CD4-positive, alpha-beta memory T cell (primary cell): ENCODE data around the gene ACACA. TPM values are rescaled to one million over a fixed set of nuclear protein-coding genes. Genes with fewer than 3 reads are reported as not detected.

ENCODE experiments used
- CTCF ChIA-PET: fragments of 350-600 bp; sonication (Branson Sonifier 250); formaldehyde crosslinking; loops from one replicate; lab custom pipeline; 2021; ENCODE audit warnings: inconsistent platforms; ENCODE audit not compliant: partially characterized antibody; lab: Charles Lee
- POLR2A ChIA-PET: fragments of 350-600 bp; sonication (Branson Sonifier 250); formaldehyde crosslinking; loops from one replicate; lab custom pipeline; 2021; ENCODE audit not compliant: partially characterized antibody; lab: Charles Lee
- DNase-seq, 5 donors: peaks; one replicate each; pipeline versions ENCODE4 v3.0.0 to v3.0.0-alpha.2; 2020 to 2022; ENCODE audit warnings: mixed read lengths in 1 of 5
- H3K27ac ChIP-seq: one replicate; pipeline ENCODE4 v1.7.0; 2013; ENCODE audit warnings: low read depth, low read length
- H3K27me3 ChIP-seq: 2 replicates; pipeline ENCODE4 v1.7.0; 2013; ENCODE audit warnings: mild to moderate bottlenecking, low read length, moderate library complexity; ENCODE audit not compliant: insufficient read depth
- H3K36me3 ChIP-seq: 2 replicates; pipeline ENCODE4 v1.7.0; 2013; ENCODE audit warnings: mild to moderate bottlenecking, low read length, moderate library complexity; ENCODE audit not compliant: insufficient read depth
- H3K4me1 ChIP-seq: 2 replicates; pipeline ENCODE4 v1.7.0; 2013; ENCODE audit warnings: mild to moderate bottlenecking, low read length, moderate library complexity; ENCODE audit not compliant: insufficient read depth
- H3K4me3 ChIP-seq, 2 donors: one replicate each; pipeline ENCODE4 v1.7.0; 2013; ENCODE audit warnings: low read length in 2 of 2, mild to moderate bottlenecking in 1 of 2
- H3K9me3 ChIP-seq, 2 donors: one replicate each; pipeline ENCODE4 v1.7.0; 2013; ENCODE audit warnings: low read length in 2 of 2, control low read depth in 1 of 2; ENCODE audit not compliant: control insufficient read depth in 1 of 2
- H3K27ac Mint-ChIP-seq, 7 donors: one replicate each; pipeline ENCODE4 v1.8.0; 2020 to 2021; ENCODE audit warnings: mixed read lengths in 7 of 7, mild to moderate bottlenecking in 6 of 7, inconsistent platforms in 3 of 7, moderate library complexity in 3 of 7
- H3K27me3 Mint-ChIP-seq, 2 donors: one replicate each; pipeline ENCODE4 v1.8.0; 2020 to 2021; ENCODE audit warnings: mixed read lengths in 2 of 2
- H3K36me3 Mint-ChIP-seq, 2 donors: one replicate each; pipeline ENCODE4 v1.8.0; 2020 to 2021; ENCODE audit warnings: mixed read lengths in 2 of 2, inconsistent platforms in 1 of 2, mild to moderate bottlenecking in 1 of 2
- H3K4me1 Mint-ChIP-seq, 4 donors: one replicate each; pipeline ENCODE4 v1.8.0; 2020 to 2021; ENCODE audit warnings: mixed read lengths in 4 of 4, mild to moderate bottlenecking in 1 of 4
- H3K4me3 Mint-ChIP-seq, 8 donors: one replicate each; pipeline ENCODE4 v1.8.0; 2020 to 2021; ENCODE audit warnings: mixed read lengths in 8 of 8, mild to moderate bottlenecking in 7 of 8, moderate library complexity in 6 of 8, inconsistent platforms in 3 of 8
- H3K9me3 Mint-ChIP-seq, 8 donors: one replicate each; pipeline ENCODE4 v1.8.0; 2020 to 2021; ENCODE audit warnings: mixed read lengths in 8 of 8, mild to moderate bottlenecking in 5 of 8, inconsistent platforms in 3 of 8, moderate library complexity in 1 of 8
- intact Hi-C: fragments of 100-400 bp; cut with micrococcal nuclease; formaldehyde crosslinking; loops from one replicate; pipeline ENCODE4 v1.15.1; 2023
- polyA plus RNA-seq, 2 donors: library from polyadenylated mRNA; unstranded; fragments of 300-500 nt; fragmentation: Illumina TruSeq; gene quantifications; one replicate each; pipeline ENCODE4 v1.2.3, GENCODE V29; 2021
- total RNA-seq, 2 experiments: library from RNA; stranded (reverse); gene quantifications; one replicate each; pipeline ENCODE4 v1.2.3, GENCODE V29; 2021

The ACACA gene
- total and polyA plus RNA-seq, 4 experiments from 2014 or later: 4.8 to 15.2 (median 10.1) TPM

GRCh38 chr17:37305406-37305905 is 101.2 kb downstream of the ACACA start:
- Mint-ChIP-seq H3K4me3 (no peak overlapping the region), H3K4me1 (no peaks in the 10 kb centered on the region), H3K9me3 (no peaks in the 10 kb centered on the region), H3K27ac (peak overlapping the region in 1 of 7 donors; percentile 11), H3K36me3 (peaks cover 0 to 8% of the 10 kb centered on the region in 2 donors), H3K27me3 (no peaks in the 10 kb centered on the region)
- no peaks in the 10 kb centered on the region for H3K9me3 ChIP-seq
- DNase-seq: no peak
- H3K4me3 ChIP-seq: no peak overlapping the region
- no peak overlapping the region for H3K27ac ChIP-seq
- CTCF ChIA-PET: interaction anchor here (0.6 kb wide), 1 partner anchor 73 kb away, joined by 3 read pairs; no protein-coding TSS in a partner anchor
- POLR2A ChIA-PET: no interaction called here
- intact Hi-C loops: no loop called here
- no peaks in the 10 kb centered on the region for H3K4me1 ChIP-seq
- H3K27me3 ChIP-seq: no peaks in the 10 kb centered on the region
- H3K36me3 ChIP-seq: no peaks in the 10 kb centered on the region

DNA sequence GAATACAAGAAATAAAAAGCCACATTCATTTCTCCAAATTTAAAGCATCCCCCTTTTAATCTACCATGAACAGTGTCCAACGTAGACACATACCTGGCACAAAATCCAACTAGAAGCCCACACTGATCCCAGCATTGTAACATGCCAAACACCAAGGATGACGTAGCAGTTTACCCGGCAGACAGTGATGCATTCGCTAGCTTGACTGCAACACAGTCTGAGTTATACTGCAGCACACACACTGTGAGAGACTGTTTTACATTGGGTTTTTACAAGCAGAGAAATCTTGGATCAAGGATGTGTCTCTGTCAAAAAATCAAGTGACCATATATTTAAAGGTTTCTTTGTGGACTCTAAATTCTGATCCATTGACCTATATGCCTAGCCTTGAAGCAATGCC is 105.3 kb downstream of the ACACA start:
- POLR2A ChIA-PET: no interaction called here

DNA sequence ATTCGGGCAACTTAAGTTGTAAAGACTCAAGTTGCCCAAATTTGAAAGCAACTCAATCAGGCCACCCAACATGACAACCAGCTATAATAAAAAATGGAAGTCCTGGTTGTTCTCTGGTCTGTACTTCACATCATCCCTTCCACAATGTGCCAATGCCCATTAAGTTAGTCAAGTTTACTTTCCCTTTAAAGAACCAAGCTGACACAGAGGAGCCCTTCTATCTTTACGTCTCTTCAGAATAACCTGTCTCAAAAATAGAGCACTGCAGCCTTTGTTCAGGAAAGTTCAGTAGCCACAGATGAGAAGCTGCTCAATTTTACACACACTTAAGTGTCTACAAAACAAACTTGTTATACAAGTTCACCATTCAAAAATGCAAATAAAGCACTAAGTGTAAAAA is 106.0 kb downstream of the ACACA start:
- no peaks in the 10 kb centered on the region for H3K36me3 ChIP-seq
- Mint-ChIP-seq H3K4me3 (no peak overlapping the region), H3K27ac (peak overlapping the region in 1 of 7 donors; percentile 44), H3K27me3 (no peaks in the 10 kb centered on the region), H3K9me3 (no peaks in the 10 kb centered on the region), H3K36me3 (peaks cover 0 to 4% of the 10 kb centered on the region in 2 donors), H3K4me1 (no peaks in the 10 kb centered on the region)
- no peak overlapping the region for H3K27ac ChIP-seq
- H3K9me3 ChIP-seq: no peaks in the 10 kb centered on the region
- H3K27me3 ChIP-seq: no peaks in the 10 kb centered on the region
- H3K4me1 ChIP-seq: no peaks in the 10 kb centered on the region
- no peak for DNase-seq
- intact Hi-C loops: no loop called here
- H3K4me3 ChIP-seq: no peak overlapping the region
- ChIA-PET POLR2A (no interaction called here), CTCF (no interaction called here)

More for the DNA sequence above, 105.3 kb downstream of the ACACA start:
- Histone ChIP-seq H3K9me3 (no peaks in the 10 kb centered on the region), H3K36me3 (no peaks in the 10 kb centered on the region), H3K4me1 (no peaks in the 10 kb centered on the region), H3K4me3 (no peak overlapping the region), H3K27ac (no peak overlapping the region), H3K27me3 (no peaks in the 10 kb centered on the region)
- H3K27ac Mint-ChIP-seq: no peak overlapping the region
- intact Hi-C loops: no loop called here
- H3K27me3 Mint-ChIP-seq: no peaks in the 10 kb centered on the region
- H3K9me3 Mint-ChIP-seq: no peaks in the 10 kb centered on the region
- DNase-seq: no peak
- peaks cover 0 to 4% of the 10 kb centered on the region in 2 donors for H3K36me3 Mint-ChIP-seq
- no peaks in the 10 kb centered on the region for H3K4me1 Mint-ChIP-seq
- CTCF ChIA-PET: no interaction called here
- H3K4me3 Mint-ChIP-seq: no peak overlapping the region

DNA sequence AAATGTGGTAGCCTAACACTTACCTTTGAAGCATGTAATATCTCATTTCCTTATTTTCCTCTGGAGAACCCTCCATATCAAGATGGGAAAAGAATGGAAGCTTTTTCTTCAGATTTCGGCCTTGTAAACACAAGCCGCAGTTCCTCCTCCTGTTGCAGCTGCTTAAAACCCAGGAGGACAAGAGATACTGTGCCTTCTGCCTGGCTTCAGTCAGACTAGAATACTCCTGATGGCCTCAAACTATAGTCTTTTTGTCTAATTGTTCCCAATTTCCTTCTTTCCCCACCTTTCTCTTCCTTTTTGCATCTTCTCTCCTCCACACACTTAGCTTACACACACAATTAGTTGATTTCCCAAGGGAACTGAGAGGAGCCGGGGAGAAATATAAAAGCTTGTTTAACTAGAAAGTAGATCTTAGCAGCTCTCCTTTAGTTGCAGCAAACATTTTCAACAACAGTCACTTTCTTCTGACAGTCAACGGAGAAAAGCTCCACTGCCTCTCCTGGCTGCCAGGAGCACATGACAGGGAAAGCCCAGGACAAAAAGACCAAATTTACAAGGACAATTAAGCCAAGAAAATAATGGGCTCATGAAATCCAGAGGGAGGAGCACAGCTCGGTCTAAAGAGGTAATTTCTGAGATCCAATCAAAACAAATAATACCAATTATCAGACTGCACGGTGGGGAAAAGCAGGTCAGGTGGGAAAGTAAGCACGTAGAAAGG is 107.2 kb downstream of the ACACA start:
- Mint-ChIP-seq H3K27me3 (no peaks in the 10 kb centered on the region), H3K4me3 (no peak overlapping the region), H3K4me1 (no peaks in the 10 kb centered on the region), H3K36me3 (peaks cover 0 to 6% of the 10 kb centered on the region in 2 donors), H3K9me3 (no peaks in the 10 kb centered on the region), H3K27ac (no peak overlapping the region)
- Histone ChIP-seq H3K4me1 (no peaks in the 10 kb centered on the region), H3K27ac (no peak overlapping the region), H3K27me3 (no peaks in the 10 kb centered on the region), H3K36me3 (no peaks in the 10 kb centered on the region), H3K4me3 (no peak overlapping the region), H3K9me3 (no peaks in the 10 kb centered on the region)
- intact Hi-C loops: no loop called here
- no peak for DNase-seq
- ChIA-PET POLR2A (no interaction called here), CTCF (no interaction called here)

- no peaks in the 10 kb centered on the region for H3K27me3 Mint-ChIP-seq
- no peak overlapping the region for H3K27ac Mint-ChIP-seq
- H3K4me1 Mint-ChIP-seq: peaks cover 0 to 2% (median 0%) of the 10 kb centered on the region in 4 donors
These were observed 110.7 kb downstream of the ACACA start for GRCh38 chr17:37295888-37296287.

DNA sequence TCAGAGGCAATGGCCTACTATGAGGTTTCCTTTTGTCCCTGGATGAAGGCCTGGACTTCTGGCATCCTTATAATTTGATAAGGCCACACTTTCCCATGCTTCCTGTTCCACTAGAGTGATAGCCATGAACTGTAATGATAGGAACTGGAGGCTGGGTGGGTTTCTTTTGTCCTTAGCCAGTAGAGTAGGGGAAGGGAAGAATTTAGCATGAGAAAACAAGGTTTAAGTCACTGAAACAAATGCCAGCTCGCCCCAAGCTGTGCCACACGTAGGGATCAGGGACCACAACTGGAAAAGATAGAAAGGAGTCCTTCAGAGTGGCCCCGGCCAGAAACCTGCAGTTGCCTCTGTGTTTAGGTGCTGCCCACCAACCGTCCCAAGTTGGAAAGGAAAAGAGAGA is 111.7 kb downstream of the ACACA start:
- H3K27me3 Mint-ChIP-seq: no peaks in the 10 kb centered on the region
- CTCF ChIA-PET: no interaction called here
- Histone ChIP-seq H3K36me3 (no peaks in the 10 kb centered on the region), H3K27me3 (no peaks in the 10 kb centered on the region), H3K9me3 (no peaks in the 10 kb centered on the region), H3K4me1 (no peaks in the 10 kb centered on the region), H3K4me3 (no peak overlapping the region), H3K27ac (no peak overlapping the region)
- intact Hi-C loops: no loop called here
- H3K4me1 Mint-ChIP-seq: peaks cover 0 to 2% (median 0%) of the 10 kb centered on the region in 4 donors
- H3K27ac Mint-ChIP-seq: peak overlapping the region in 2 of 7 donors; percentile 43 to 68
- POLR2A ChIA-PET: no interaction called here
- no peak for DNase-seq
- no peak overlapping the region for H3K4me3 Mint-ChIP-seq
- H3K9me3 Mint-ChIP-seq: no peaks in the 10 kb centered on the region
- H3K36me3 Mint-ChIP-seq: peaks cover 0 to 3% of the 10 kb centered on the region in 2 donors

More at GRCh38 chr17:37295888-37296287, 110.7 kb downstream of the ACACA start:
- Histone ChIP-seq H3K9me3 (no peaks in the 10 kb centered on the region), H3K36me3 (no peaks in the 10 kb centered on the region), H3K27me3 (no peaks in the 10 kb centered on the region), H3K4me1 (no peaks in the 10 kb centered on the region), H3K27ac (no peak overlapping the region), H3K4me3 (no peak overlapping the region)
- intact Hi-C loops: no loop called here
- CTCF ChIA-PET: no interaction called here
- H3K36me3 Mint-ChIP-seq: peaks cover 0 to 3% of the 10 kb centered on the region in 2 donors
- POLR2A ChIA-PET: no interaction called here
- DNase-seq: no peak
- H3K9me3 Mint-ChIP-seq: no peaks in the 10 kb centered on the region
- H3K4me3 Mint-ChIP-seq: no peak overlapping the region

DNA sequence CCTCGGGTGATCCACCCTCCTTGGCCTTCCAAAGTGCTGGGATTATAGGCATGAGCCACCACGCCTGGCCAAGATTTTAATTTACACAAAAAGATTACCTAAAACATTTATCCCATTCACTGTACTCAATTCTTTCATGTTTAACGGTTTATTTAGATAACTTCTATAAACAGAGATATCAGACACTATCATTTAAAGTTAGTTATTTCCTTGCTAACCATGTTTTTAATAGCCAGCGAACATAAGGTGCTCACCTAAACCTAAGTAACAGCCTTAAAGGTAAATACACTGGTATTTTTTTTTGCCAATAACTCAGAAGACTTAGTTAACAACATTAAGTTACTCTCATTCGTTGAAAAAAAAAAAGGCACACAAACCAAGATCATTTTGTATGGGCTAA is 112.9 kb downstream of the ACACA start:
- H3K4me3 ChIP-seq: no peak overlapping the region
- no peaks in the 10 kb centered on the region for H3K4me1 ChIP-seq
- no peak overlapping the region for H3K4me3 Mint-ChIP-seq
- intact Hi-C loops: no loop called here
- no peak for DNase-seq
- H3K36me3 Mint-ChIP-seq: peaks cover 0 to 9% of the 10 kb centered on the region in 2 donors
- no peak overlapping the region for H3K27ac Mint-ChIP-seq
- peaks cover 0 to 2% (median under 1%) of the 10 kb centered on the region in 4 donors for H3K4me1 Mint-ChIP-seq
- ChIA-PET POLR2A (no interaction called here), CTCF (no interaction called here)
- no peaks in the 10 kb centered on the region for H3K9me3 ChIP-seq
- H3K36me3 ChIP-seq: no peaks in the 10 kb centered on the region
- no peak overlapping the region for H3K27ac ChIP-seq
- no peaks in the 10 kb centered on the region for H3K9me3 Mint-ChIP-seq
- H3K27me3 ChIP-seq: no peaks in the 10 kb centered on the region
- H3K27me3 Mint-ChIP-seq: no peaks in the 10 kb centered on the region
